Measurements from ENCODE around the gene MAP6. TPM values are rescaled to one million over a fixed set of nuclear protein-coding genes. Genes with fewer than 3 reads are reported as not detected.

Gene MAP6
- polyA plus RNA-seq, 1 donor (not counting 4 experiments of a cell fraction or from before 2014, with no cell fraction given) = 1.7 TPM

DNA sequence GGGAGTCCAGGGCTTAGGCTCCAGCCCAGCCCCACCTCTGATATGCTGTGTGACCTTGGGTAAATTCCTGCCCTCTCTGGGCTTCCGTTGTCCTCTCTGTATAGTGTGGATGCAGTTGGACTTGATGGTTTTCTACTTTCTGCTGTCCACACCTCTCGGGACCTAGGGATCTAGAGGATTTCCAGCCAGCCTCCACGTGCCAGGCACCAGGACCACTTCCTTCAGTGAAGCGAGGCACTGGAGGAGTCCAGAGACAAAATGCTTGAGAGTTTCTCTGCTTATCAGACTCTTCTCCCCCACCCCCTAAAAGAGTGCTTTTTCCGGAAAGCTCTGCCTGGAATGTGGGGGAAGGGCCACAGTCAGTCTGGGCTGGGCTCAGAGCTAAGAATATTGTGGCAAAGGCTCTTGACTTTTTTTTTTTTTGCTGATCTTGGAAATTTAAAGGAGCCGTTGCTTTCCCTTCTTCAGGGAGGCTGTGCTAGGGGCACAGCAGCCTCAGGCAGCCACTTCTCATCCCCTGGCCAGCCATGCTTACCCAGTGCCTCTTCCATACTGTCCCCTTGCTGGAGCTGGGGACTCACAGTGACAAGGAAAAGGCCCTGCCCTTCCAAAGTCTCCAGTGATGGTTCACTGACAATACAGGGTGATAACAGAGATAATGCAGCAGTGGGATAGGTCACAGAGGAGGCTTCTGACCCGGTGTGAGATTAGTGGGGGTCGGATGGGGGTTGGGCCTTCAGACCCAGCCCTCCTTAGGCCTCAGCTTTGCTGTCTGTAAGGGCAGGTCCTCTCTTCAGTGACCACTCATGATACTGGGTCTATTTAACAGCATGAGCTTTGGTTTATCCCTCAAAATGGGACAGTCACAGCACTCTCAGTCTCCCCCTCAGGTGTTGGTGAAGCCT lies 109.6 kb downstream of the MAP6 start:
- Histone ChIP-seq H3K27me3 (ENCODE audit: control insufficient read depth, extremely low read depth, insufficient read depth, low read length) (no peaks in the 10 kb centered on the region), H3K4me3 (ENCODE audit: control insufficient read depth in 2 of 3, extremely low read depth in 1 of 3, insufficient read depth in 2 of 3, low read depth in 1 of 3, low read length in 3 of 3) (no peak overlapping the region), H3K4me2 (ENCODE audit: control insufficient read depth, extremely low read depth, insufficient read depth, low read depth, low read length) (peak overlapping the region; percentile 50), H3K4me1 (ENCODE audit: control insufficient read depth, extremely low read depth, insufficient read depth, low read length) (peaks cover 38% of the 10 kb centered on the region), H3K9ac (ENCODE audit: control insufficient read depth, extremely low read depth, insufficient read depth, low read length) (no peak overlapping the region), H3K36me3 (ENCODE audit: control insufficient read depth in 2 of 2, extremely low read depth in 1 of 2, insufficient read depth in 2 of 2, low read length in 2 of 2) (no peaks in the 10 kb centered on the region), H4K20me1 (ENCODE audit: control insufficient read depth, extremely low read depth, insufficient read depth, low read length) (no peaks in the 10 kb centered on the region), H3K27ac (ENCODE audit: control insufficient read depth, insufficient read depth, low read length) (no peak overlapping the region), H3K9me1 (ENCODE audit: control insufficient read depth, extremely low read depth, insufficient read depth, low read length) (no peaks in the 10 kb centered on the region), H2AFZ (ENCODE audit: control insufficient read depth, low read length) (peak overlapping the region; percentile 8), H3K79me2 (ENCODE audit: control insufficient read depth, insufficient read depth, low read length) (peaks cover 20% of the 10 kb centered on the region), H3K9me3 (ENCODE audit: control insufficient read depth, low read depth, low read length) (no peaks in the 10 kb centered on the region)
- dilution Hi-C loops (cut with MboI; ENCODE audit: extremely low pct_ligation_motif_present, low sequenced_read_pairs) = no loop called here
- FAIRE-seq (no peak), DNase-seq (ENCODE audit: low read depth, low spot score) (no peak)
- no peak for TF ChIP-seq EZH2 (IDR thresholded peaks at IDR 0.05; ENCODE audit: low read length)
- TF ChIP-seq, protein P1, sequence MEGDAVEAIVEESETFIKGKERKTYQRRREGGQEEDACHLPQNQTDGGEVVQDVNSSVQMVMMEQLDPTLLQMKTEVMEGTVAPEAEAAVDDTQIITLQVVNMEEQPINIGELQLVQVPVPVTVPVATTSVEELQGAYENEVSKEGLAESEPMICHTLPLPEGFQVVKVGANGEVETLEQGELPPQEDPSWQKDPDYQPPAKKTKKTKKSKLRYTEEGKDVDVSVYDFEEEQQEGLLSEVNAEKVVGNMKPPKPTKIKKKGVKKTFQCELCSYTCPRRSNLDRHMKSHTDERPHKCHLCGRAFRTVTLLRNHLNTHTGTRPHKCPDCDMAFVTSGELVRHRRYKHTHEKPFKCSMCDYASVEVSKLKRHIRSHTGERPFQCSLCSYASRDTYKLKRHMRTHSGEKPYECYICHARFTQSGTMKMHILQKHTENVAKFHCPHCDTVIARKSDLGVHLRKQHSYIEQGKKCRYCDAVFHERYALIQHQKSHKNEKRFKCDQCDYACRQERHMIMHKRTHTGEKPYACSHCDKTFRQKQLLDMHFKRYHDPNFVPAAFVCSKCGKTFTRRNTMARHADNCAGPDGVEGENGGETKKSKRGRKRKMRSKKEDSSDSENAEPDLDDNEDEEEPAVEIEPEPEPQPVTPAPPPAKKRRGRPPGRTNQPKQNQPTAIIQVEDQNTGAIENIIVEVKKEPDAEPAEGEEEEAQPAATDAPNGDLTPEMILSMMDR (optimal IDR thresholded peaks at IDR 0.05 in 1 of 3, IDR thresholded peaks at IDR 0.05 in 1 of 3, conservative IDR thresholded peaks at IDR 0.05 in 1 of 3; ENCODE audit: extremely low read depth in 1 of 3, insufficient read depth in 2 of 3, low read length in 3 of 3) = no peak

DNA sequence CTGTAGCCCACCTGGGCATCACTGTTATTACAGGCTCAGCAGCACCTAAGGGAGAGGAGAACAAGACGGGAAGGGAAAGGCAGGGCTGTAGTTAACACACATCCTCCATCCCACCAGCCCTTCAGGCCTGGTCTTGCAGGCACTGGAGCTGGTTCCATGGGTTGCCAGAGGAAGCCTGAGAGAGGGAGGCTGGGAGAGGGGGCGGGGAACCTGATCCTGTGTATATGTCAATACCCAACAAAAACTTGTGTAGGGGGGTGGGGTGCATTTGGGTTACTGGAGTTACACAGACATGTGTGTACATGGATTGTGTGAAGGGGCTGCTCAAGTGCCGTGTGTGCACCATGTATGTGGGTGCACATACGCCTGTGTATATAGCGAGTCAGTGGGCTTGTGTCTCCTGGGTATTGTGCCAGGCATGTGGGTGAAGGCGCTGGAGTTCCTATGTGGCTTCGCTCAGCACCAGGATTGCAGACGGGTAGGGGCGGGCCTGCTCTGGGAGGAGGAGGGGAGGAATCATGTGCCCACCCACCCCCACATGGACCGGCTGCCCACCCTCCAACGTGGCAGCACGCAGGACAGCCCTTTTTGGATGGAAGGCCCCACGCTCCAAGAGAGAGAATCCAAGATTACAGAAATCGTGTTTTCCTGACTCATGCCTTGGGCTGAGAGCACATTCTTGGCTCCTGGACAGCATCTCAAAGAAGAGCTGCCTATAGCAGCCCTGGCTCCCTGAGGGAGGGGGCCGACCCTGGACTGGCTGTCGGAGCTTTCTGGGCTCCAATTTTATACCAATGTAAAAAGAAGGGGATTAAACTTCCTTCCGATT lies 111.0 kb downstream of the MAP6 start:
- Histone ChIP-seq H2AFZ (ENCODE audit: control insufficient read depth, low read length) (peak overlapping the region; percentile 87), H4K20me1 (ENCODE audit: control insufficient read depth, extremely low read depth, insufficient read depth, low read length) (no peaks in the 10 kb centered on the region), H3K27me3 (ENCODE audit: control insufficient read depth, extremely low read depth, insufficient read depth, low read length) (no peaks in the 10 kb centered on the region), H3K9ac (ENCODE audit: control insufficient read depth, extremely low read depth, insufficient read depth, low read length) (no peak overlapping the region), H3K4me1 (ENCODE audit: control insufficient read depth, extremely low read depth, insufficient read depth, low read length) (peaks cover 28% of the 10 kb centered on the region), H3K9me3 (ENCODE audit: control insufficient read depth, low read depth, low read length) (no peaks in the 10 kb centered on the region), H3K79me2 (ENCODE audit: control insufficient read depth, insufficient read depth, low read length) (peaks cover 7% of the 10 kb centered on the region), H3K27ac (ENCODE audit: control insufficient read depth, insufficient read depth, low read length) (peak overlapping the region; percentile 42), H3K4me2 (ENCODE audit: control insufficient read depth, extremely low read depth, insufficient read depth, low read depth, low read length) (peak overlapping the region; percentile 50), H3K36me3 (ENCODE audit: control insufficient read depth in 2 of 2, extremely low read depth in 1 of 2, insufficient read depth in 2 of 2, low read length in 2 of 2) (no peaks in the 10 kb centered on the region), H3K9me1 (ENCODE audit: control insufficient read depth, extremely low read depth, insufficient read depth, low read length) (no peaks in the 10 kb centered on the region), H3K4me3 (ENCODE audit: control insufficient read depth in 2 of 3, extremely low read depth in 1 of 3, insufficient read depth in 2 of 3, low read depth in 1 of 3, low read length in 3 of 3) (no peak overlapping the region)
- dilution Hi-C loops (cut with MboI; ENCODE audit: extremely low pct_ligation_motif_present, low sequenced_read_pairs) = no loop called here
- FAIRE-seq (no peak), DNase-seq (ENCODE audit: low read depth, low spot score) (no peak)
- TF ChIP-seq, protein P1 (optimal IDR thresholded peaks at IDR 0.05 in 1 of 3, IDR thresholded peaks at IDR 0.05 in 1 of 3, conservative IDR thresholded peaks at IDR 0.05 in 1 of 3; ENCODE audit: extremely low read depth in 1 of 3, insufficient read depth in 2 of 3, low read length in 3 of 3) = no peak
- no peak for TF ChIP-seq EZH2 (IDR thresholded peaks at IDR 0.05; ENCODE audit: low read length)

All from keratinocyte (primary cell).